HG02759 (cell line): Measurements from ENCODE around the gene AK1.

ENCODE experiments used
- ATAC-seq: cut with Tn5 transposase; IDR thresholded peaks from one replicate; pipeline ENCODE4 v1.9.1; 2021; ENCODE audit warnings: mild to moderate bottlenecking, moderate library complexity; ENCODE audit not compliant: unreplicated experiment

Gene AK1

DNA sequence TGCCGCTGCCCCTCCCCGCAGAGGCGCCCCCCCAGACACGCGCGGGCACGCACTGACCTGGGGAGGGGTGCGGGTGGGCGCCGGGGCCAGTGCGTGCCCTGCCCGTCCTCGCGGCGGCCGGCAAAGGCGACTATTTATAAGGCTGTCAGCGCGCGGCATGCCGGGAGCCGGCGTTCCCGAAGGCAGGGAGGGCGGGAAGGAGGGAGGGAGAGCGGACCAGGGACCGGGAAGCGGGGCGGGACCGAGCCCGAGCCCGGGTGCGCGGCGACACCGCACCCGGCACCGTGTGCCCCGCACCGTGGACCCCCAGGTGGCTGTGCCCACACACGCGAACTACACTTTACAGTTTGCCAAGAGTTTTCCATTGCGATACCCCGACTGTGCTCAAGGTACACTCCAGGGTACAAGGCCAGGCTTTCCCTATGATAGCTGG is at the start of gene AK1:
Gene AK1 (minus strand): TSS at position 110 of the 433 bp plus-strand sequence. CDS start 3,058 bp downstream, outside the sequence.
- ATAC-seq, result no peak

- ATAC-seq, result no peak
These were observed 49.4 kb upstream of the AK1 start for GRCh38 chr9:127926906-127927200.

- ATAC-seq, result no peak
These were observed 48.8 kb upstream of the AK1 start for GRCh38 chr9:127925959-127926905.

DNA sequence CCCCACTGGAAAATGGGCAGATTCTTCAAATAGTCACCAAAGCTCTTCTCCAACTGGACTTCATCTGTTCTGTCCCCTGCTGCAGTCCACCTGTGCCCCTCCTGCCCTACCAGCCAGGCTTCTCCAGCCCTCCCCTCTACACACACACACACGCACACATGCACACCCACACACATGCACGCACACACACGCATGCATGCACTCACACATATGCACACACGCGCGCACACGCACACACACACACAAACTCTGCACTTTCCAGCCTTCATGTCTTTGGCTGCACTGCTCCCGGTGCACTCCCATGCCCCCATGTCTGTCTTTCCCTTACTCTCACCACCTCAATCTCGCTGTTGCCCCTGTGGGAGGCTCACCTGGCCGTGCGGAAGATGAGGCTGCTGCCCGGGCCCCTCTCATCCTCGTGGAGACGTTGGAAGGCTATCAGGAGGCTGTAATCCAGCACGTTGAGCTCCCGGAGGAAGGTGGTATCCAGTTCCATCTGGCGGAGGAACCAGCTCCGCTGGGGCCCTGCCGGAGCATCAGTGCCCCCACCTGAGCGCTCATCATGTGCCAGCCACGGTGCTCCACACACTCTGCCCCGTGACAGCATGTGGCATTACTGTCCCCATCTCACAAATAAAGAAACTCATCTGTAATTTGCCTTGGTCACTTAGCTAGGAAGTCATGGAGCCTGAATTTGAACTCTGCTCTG is 47.4 kb upstream of the AK1 start:
- no peak for ATAC-seq

GRCh38 chr9:127923771-127924170 is 46.3 kb upstream of the AK1 start:
- no peak for ATAC-seq

- no peak for ATAC-seq
These were observed 45.6 kb upstream of the AK1 start for GRCh38 chr9:127923046-127923445.

- ATAC-seq, result no peak
These were observed 44.2 kb upstream of the AK1 start for GRCh38 chr9:127921557-127922120.

GRCh38 chr9:127920794-127921193 is 43.3 kb upstream of the AK1 start:
- no peak for ATAC-seq

GRCh38 chr9:127919253-127919815 is 41.9 kb upstream of the AK1 start:
- no peak for ATAC-seq

GRCh38 chr9:127918183-127919107 is 41.0 kb upstream of the AK1 start:
- no peak for ATAC-seq

- peak; percentile 27 for ATAC-seq
These were observed 40.1 kb upstream of the AK1 start for GRCh38 chr9:127917603-127918002.

- ATAC-seq, result peak; percentile 81
These were observed 39.5 kb upstream of the AK1 start, which contains the start of gene ST6GALNAC4 for GRCh38 chr9:127916720-127917581. TSS of gene ST6GALNAC4 (minus strand) at chr9:127917041. CDS start at chr9:127916419, 622 bp downstream.

GRCh38 chr9:127915801-127916719 is 38.6 kb upstream of the AK1 start:
- peak; percentile 26 for ATAC-seq

GRCh38 chr9:127915325-127915752 is 37.9 kb upstream of the AK1 start:
- no peak for ATAC-seq

- ATAC-seq, result no peak
These were observed 36.2 kb upstream of the AK1 start for GRCh38 chr9:127913682-127914081.

GRCh38 chr9:127912882-127913281 is 35.4 kb upstream of the AK1 start:
- no peak for ATAC-seq

GRCh38 chr9:127912296-127912695 is 34.8 kb upstream of the AK1 start:
- no peak for ATAC-seq

DNA sequence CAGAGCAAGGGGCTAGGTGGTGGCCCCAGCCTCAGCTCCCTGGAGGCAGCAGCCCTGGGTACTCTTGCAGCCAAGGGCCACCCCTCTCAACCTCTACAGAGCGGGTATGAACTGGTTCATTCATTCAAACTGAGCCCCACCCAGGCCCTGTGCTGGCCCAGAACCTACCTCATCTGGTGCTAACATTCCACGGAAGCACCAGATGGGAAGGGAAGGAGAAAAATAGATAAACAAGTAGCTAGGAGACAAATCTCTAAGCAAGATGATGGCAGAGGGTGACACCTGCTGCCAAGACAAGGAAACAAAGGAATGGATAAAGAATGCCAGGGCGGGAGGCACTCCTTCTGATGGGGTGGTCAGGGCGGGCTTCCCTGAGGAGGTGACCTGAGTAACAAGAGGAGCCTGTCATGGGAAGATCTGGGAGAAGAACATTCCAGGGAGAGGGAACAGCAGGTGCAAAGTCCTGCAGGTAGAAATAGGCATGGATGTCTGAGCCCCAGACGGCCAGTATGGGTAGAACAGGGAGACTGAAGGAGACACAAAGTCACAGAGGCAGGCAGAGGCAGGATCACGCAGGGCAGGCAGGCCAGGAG is 33.2 kb upstream of the AK1 start:
- no peak for ATAC-seq
